EL (cell line): Measurements from ENCODE around the gene ADCY9.
"Not testable (repeated sequence)": the region's sequence is repeated elsewhere in the genome, so short reads cannot be mapped to it uniquely, and the experiment has no call there.

ENCODE experiments used
- DNase-seq: peaks from one replicate; pipeline ENCODE4 v3.0.0-alpha.2; 2016

Gene ADCY9

DNA sequence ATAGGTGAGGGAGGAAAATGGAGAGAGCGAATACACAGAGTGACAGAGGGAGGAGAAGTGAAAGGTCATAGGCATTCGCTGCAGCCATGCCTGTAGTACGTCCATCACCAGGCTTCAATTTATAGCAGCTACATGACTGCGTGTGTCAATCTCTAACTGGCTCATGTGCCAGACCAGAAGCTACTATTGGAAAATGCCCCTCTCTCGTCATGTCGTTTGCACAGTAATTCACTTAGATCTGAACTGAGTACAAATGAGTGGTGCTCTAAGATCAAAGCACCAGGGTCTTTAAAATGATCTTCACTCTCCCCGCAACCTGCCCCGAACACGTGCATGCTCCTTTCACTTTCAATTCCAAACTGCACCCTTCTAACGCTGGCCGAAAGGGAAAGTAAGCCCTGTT, 51.3 kb downstream of the ADCY9 start:
- no peak for DNase-seq

DNA sequence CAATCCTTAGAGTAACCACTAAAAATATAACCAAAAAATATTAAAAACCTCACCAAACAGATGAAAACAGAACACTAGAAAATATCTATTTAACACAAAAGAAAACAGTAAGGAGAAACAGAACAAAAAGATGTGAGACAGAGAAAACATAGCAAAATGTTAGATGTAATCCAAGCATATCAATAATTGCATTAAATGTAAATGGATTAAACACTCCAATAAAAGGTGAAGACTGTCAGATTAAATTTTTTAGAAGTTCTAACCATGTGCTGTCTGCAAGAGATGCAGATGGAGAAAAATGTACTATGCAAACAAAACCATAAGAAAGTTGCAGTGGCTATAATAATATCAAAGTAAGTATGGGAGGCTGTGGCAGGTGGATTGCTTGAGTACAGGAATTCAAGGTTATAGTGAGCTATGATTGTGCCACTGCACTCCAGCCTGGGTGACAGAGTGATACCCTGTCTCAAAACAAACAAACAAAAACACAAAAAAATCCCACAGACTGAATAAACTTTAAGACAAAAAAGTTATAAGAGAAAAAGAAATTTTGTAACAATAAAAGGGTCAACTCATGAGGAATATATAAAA, 53.9 kb downstream of the ADCY9 start:
- no peak for DNase-seq

DNA sequence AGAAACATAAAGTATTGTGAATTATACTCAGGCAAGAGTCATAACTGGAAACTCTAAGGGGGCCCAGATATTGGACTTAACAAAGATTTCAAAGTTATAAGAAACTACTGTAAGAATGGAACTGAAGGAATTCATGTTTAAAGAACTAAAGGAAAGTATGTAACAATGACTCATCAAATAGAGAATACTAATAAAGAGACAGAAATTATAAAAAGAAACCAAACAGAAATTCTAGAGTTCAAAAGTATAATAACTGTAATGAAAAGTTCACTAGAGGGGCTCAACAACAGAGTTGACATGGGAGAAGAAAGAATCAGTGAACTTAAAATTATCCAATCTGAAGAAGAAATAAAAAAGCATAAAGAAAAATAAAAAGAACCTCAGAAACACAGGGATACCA, 55.4 kb downstream of the ADCY9 start:
- DNase-seq: no peak

DNA sequence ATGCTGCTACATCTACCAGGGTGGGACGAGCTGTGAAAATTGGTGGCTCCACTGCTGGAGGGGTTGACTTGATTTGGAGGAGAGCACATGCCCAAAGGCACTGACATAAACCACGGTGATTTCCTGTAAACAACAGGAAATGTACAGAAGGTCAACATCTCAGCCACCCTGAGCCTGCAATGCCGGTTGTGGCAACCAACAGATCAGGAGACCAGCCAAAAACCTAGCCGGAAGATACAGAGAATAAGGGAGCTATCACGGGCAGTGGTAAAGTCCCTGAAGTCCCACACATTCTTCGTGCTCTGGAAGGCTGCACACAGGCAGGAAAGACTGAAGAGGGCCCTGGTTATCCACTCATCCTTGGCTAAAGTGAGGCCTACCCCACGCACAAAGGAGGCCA, 56.2 kb downstream of the ADCY9 start:
- DNase-seq: peak; percentile 6

DNA sequence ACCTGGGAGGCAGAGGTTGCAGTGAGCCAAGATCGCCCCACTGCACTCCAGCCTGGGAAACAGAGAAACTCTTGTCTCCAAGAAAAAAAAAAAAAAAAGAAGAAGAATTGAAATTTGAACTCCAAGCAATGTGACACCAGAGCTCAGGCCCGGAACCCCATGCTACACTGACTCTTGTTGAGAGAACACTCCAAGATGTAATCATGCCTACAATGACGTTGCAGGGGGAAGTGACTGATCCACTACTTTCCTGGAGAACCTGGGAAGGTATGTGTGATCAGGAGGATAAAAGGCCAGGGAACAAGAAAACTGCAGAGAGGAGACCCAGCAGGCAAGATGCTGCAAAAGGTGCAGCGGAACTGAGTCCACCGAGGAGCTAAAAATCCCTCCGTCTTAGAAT, 57.9 kb downstream of the ADCY9 start:
- no peak for DNase-seq

DNA sequence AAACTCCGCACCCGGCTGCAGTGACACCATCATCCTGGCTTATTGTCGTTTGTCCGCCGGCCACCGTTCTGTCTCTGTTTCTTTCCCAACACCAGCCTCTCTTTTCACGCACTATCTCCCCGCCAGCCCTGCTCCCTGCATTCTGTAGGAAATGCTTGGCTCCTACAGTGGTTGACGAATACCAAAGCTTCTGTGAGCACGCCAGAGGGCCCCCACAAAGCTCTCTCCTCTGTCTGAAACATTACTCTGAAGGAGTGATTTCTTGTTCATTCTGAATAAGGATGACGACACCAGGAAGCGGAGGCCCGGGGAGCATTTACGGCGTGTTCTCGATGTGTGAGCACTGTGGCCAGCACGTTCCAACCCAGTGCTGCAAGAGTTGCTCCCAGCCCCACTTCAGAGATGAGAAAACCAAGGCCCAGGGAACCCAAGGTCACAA, 58.8 kb downstream of the ADCY9 start:
- peak; percentile 60 for DNase-seq

DNA sequence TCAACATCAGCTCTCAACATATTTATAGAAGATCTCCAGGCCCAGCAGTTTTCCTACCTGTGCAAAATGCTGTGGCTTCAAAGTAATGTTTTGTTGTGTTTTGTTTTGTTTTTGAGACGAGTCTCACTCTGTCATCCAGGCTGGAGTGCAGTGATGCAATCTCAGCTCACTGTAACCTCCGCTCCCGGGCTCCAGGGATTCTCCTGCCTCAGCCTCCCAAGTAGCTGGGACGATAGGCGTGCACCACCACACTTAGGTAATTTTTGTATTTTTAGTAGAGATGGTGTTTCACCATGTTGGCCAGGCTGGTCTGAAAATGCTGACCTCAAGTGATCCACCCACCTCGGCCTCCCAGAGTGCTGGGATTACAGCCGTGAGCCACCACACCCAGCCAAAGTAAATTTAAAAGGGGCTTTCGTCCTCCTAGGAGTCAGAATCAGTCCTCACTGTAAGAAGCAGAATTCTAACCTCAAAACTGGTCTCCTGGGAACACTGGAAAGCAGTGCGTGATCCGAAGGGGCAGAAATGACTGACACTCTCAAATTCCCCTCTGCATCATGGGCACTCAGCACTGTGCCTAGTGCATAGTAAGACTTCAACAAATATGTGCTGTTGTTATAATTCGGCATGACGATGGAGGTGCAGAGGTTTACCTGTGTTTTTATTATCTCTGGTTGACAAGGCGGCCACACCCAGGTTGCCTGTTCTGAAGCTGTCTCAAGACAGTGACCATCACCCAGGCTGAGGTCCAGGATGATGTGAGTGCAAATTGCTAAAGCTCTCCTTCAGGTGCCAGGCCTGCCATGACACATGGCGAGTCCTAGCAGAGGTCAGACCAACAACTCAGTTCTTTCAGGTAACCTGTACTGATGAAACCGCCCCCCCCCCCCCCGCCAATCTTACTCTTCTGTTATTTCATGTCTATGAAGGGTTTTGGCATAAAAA, 59.8 kb downstream of the ADCY9 start:
- no peak for DNase-seq

DNA sequence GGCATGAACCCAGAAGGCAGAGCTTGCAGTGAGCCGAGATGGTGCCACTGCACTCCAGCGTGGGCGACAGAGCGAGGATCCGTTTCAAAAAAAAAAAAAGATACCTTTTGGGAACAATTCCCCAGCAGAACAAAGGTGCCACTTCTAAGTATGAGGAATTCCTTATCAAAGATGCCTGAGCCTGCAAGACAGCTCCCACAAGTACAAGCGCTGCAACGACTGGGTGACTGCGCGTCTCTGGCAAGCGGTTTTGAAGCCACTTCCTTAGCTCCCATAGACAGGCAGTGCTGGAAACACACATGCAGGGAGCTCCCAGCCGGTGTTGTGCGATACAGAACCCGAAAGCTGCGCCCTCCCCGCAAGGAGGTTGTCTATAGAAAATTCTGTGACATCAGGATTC, 60.5 kb downstream of the ADCY9 start:
- DNase-seq: no peak

DNA sequence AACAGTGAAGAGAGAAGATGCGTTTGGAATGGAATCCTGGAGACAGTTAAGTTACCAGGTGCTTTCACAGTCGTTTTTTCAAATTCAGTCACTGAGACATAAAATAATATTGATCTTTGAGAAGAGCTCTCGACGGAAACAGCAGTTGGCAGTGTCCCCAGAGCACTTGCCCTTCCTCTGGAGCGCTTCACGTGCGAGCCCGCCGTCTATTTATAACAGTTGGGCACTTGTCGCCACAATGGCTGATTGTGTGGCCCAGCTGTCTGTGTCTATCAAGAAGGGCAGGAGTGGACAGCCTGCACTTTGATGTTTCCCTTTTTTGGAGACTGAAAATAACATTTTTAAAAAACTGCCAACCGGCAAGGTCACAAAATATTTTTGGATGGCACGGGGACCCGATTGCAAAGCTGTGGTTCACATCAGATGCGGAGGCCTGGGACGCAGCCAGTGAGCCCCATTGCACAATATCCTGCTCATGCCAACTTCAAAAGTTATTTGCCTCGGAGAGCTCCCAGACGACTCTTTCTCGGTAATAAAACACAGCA, 62.9 kb downstream of the ADCY9 start:
- peak; percentile 76 for DNase-seq

DNA sequence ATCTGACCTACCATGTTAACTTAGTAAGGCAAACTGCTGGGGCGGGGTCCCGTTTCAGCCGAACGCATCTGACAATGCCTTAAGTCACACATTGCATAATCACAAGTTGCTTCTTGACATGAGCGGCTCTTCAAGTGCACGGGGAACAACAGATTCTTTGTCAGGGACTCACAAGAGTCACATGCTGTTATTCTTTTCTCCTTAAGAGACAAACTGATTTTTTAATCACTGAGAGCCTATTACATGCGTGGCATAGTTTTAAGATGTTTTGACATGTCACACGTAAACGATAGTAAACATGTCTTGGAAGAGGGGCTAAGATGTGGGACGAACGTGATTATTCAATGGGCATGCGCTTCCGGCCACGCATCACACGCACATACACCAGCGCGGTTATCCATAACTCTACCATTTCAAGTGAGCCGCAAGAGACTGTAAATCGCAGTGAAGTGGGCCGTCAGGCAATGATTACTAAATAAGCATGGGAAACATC, 63.4 kb downstream of the ADCY9 start:
- DNase-seq: peak; percentile 63

DNA sequence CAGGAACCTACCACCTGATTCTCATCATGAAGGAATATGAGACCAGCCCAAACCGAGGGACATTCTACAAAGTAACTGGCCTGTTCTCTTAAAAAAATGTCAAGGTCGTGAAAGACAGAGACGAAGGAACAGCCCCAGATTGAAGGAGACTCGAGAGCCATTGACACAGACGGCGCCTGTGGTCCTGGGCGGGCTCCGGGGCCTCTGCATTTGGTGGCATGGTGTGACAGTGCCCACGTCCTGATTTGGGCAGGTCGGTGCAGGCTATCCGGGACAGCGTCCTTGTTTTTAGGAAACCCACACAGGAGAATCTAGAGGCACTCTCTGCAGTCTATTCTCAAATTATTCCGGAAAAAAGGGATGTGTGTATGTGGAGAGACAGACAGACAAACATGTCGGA, 64.1 kb downstream of the ADCY9 start:
- DNase-seq: no peak

DNA sequence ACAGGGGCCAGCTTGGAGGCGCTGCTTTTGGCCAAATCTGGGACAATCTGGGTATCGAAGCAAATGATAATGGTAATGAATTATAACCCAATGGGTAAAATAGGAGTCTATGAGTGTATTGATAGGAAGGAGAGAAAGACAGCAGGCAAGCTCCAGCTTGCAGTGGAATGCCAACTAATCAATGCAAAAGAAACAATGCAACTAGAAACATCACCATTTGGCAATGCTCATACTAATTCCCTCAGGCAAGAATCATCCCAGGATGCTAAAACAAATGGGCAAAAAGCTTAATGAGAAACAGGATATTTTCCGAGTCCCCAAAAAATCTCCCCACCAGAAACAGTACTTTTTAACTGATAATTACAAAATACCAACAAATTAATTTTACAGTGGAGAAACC, 64.7 kb downstream of the ADCY9 start:
- DNase-seq: peak; percentile 11

DNA sequence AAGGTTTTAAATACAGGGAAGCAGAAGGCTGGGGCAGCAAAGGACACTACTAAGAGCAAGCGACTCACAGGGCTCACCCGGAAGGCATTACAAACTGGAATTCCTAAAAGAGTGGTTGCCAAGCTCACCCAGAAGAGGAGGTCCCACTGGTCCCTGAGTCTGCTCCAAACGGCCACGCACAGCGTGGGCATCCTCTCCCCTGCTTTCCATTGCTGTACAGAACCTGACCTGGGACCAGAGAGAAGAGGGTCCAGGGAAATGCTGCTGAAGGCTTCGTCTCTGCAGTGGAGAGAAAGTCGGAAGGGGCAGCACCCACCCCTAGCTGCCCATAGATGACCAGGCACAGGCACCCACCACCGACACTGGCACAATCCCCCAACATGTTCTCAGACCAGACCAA, 67.2 kb downstream of the ADCY9 start:
- DNase-seq: no peak

DNA sequence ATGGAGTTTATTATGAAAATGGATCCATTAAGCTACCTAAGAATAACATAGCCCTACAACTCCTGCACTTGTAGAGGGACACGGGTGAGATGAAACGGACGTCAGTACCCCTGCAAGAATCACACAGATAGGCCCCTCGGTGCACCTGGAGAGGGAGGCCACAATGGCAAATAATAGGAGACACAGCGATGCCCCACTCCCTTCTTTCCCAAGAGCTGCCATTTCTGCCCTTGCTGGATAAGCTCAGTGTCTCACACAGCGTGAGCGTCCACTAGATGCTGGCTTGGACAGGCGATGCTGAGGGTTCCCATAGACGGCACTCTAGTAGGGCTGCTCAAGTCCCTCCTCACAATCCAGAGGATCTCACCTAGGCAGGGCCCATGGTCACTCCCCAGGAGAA, 67.8 kb downstream of the ADCY9 start:
- DNase-seq: no peak

DNA sequence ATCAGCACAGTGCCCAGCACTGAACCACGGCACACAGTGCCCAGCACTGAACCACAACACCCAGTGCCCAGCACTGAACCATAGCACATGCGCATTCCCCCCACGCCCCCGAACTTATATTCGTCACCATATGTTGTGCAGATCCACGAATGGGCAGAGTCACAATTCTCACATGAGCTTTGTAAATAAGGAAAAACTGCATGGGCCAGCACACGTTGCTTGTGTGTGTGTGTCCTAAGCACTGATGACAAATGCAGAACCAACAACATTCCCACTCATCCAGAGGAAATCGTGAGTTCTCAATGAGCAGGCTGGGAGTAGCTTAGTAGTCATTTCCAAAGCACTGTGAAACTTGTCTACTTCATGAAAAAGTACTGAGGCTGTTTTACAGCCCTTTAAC, 70.0 kb downstream of the ADCY9 start:
- DNase-seq: no peak

DNA sequence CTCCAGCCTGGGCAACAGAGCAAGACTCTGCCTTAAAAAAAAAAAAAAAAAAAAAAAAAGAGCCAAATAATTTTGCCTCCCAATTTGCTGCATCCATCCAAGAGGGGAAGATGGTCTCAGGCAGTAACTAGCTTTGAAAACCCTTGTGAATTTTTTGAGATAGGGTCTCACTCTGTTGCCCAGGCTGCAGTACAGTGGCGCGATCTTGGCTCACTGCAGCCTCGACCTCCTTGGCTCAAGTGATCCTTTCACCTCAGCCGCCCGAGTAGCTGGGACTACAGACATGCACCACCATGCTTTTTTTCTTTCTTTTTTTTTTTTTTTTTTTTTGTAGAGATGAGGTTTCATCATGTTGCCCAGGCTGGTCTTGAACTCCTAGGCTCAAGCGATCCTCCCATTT, 70.7 kb downstream of the ADCY9 start:
- not testable (repeated sequence) for DNase-seq

DNA sequence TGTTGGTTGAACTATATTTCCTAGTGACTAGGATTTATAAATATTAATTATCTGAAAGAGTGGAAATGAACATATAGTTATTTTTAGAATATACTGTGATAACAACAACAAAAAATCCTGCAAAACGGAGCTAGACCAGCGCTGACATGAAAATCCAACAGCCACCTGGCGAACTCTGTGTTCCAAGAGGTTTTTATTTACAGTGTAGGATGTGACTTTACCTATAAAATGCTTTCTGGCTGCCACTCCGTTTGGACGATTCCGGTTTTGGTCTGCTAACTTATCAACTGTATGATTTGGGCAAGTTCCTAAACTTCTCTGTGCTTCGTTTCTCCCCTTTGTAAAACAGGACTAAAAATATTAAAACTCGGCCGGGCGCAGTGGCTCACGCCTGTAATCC, 73.7 kb downstream of the ADCY9 start:
- DNase-seq: no peak

DNA sequence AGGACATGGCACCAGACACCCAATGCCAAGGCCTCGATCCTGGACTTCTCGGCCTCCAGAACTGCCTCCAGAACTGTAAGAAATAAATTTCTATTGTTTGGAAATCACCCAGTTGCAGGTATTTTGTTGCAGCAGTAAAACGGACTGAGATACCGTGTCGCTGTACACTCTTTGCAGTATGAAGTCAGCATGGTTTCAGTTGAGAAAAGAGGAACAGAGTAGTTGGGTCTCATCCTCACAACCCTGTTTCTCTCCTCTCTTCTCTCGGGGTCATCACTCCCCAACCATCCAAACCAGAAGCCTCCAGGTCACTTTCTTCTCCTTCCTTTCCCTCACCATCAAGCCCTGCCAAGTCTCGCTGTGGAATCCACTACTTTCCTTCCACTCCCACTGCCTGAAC, 77.8 kb downstream of the ADCY9 start:
- DNase-seq: no peak

DNA sequence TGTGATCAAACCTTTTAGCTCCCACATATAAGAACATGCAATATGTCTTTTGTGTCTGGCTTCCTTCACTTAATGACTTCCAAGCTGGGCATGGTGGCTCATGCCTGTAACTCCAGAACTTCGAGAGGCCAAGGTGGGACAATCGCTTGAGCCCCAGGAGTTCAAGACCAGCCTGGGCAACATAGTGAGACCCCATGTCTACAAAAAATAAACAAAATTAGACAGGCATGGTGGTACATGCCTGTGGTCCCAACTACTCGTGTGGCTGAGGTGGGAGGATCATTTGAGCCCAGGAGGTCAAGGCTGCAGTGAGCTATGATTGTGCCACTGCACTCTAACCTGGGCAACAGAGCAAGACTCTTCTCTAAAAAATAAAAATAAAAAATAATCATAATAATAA, 79.3 kb downstream of the ADCY9 start:
- not testable (repeated sequence) for DNase-seq

DNA sequence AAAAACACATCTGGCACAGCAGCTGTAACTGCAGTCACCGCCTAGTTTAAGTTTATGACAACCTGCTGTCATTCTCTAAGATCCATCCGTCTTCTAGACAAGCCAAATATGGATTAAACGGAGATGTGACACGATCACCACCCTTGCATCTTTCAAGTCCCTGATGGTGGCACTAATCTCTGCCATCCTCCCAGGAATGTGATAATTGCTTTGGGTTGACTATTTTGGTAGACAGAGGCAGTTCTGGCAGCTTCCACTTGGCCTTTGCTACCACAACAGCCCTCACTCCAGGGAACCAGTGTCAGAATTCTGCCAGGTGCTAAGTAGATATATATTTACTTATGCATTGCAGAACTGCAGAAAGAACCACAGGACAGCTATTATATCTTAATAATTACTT, 81.3 kb downstream of the ADCY9 start:
- no peak for DNase-seq

DNA sequence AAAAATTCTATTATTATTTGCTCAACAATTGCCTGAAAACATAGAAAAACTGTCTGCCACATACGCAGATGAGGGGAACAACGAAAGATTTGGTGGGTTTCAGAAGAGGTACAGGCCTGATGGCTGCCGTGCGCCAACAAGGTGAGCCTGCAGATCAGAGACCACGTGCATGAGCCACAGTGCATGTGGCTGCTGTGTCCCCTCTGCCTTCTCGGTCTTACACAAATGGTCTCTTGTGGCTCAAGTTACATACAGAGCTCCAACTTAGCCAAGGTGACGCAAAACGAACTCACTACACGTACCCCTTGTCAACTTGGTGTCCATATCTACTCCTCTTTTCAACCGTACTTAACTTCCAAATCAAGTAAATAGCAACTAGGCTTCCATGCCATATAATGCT, 82.3 kb downstream of the ADCY9 start:
- DNase-seq: no peak

DNA sequence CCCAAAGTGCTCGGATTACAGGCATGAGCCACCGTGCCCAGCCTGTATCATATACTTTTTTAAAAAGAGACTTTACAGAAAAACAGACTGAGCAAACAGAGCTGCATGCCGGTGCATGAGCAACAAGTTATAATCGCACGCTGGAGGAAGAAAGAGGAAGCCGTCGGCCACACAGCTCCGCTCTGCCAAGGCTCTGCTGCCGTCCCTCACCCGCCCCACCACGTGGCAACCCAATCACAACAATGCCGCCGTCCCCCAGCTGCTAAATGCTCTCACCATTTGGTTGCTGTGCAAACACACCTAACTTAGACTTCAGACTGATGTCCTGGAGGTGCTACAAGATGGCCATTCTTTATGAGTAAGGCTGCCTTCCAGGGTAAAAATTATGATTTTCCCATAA, 83.5 kb downstream of the ADCY9 start:
- no peak for DNase-seq

DNA sequence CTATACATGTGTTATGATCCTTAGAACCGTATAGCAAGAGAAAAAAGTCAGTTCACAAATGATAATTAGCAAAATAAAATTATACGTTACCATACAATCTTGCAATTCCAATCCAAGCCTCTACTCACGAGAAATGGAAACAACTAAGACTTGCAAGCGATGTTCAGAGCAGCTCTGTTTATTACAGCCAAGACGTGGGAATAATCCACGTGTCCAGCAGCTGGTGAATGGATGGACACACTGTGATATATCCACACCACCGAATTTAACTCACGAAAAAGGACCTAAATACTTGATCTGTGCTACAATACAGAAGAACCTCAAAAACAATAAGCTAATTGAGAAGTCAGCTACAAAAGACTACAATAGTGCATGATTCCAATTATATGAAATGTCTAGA, 88.1 kb downstream of the ADCY9 start:
- DNase-seq: no peak

DNA sequence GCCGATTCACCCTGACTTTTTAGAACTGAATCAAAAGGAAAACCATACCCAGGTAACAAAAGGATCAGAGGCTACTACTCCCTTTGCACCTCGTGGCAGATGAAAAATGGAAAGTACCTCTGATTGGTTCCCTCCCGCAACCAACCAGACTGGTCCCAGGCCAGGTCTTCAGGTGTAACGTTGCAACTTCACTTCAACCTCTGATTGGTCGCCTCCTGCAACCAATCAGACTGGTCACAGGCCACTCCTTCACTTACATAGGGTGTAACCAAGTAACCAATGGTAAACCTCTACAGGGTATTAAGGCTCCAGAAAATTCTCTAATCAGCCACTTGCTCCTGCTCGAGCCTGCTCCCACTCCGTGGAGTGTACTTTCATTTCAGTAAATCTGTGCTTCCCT, 89.4 kb downstream of the ADCY9 start:
- DNase-seq: no peak
